ENCODE results near the gene RUNDC3A. TPM values are rescaled to one million over a fixed set of nuclear protein-coding genes. Genes with fewer than 3 reads are reported as not detected.

Gene RUNDC3A
- total RNA-seq, 1 experiment from 2014 or later, result 3.6 TPM

- no TSS peak for BruUV-seq (replicated peaks)
- intact Hi-C loops (cut with micrococcal nuclease; ENCODE audit: unreplicated experiment) (no loop called here), in situ Hi-C loops (cut with HindIII; ENCODE audit: low pct_unique_long_range_greater_than_20kb, low sequenced_read_pairs) (no loop called here)
- no peak overlapping the region for H3K27ac ChIP-seq (ENCODE audit: low read length)
- no peaks in the 10 kb centered on the region for H3K36me3 ChIP-seq (ENCODE audit: control insufficient read depth, insufficient read depth, low read length)
- ATAC-seq, result no peak
- no peaks in the 10 kb centered on the region; the same call in none of the 2 replicates for H3K4me1 ChIP-seq (ENCODE audit: control insufficient read depth, insufficient read depth, low read length)
- CTCF ChIA-PET, result interaction anchor here (0.6 kb wide), 1 partner anchor 10 kb away, joined by 5 read pairs; no protein-coding TSS in a partner anchor
- TF ChIP-seq POLR2AphosphoS5 (IDR thresholded peaks at IDR 0.05; ENCODE audit: low read depth, low read length), result no peak
- TF ChIP-seq TCF7L2 (IDR thresholded peaks at IDR 0.05; ENCODE audit: low read depth, low read length), result no peak
- TF ChIP-seq CTCF (IDR thresholded peaks at IDR 0.05), result no peak
- TF ChIP-seq REST (IDR thresholded peaks at IDR 0.05; ENCODE audit: insufficient read depth in 1 of 2, low read depth in 2 of 2, low read length in 1 of 2), result no peak
- no peak for TF ChIP-seq SIN3A (IDR thresholded peaks at IDR 0.05; ENCODE audit: borderline replicate concordance, insufficient read depth, low read depth, low read length)
- H3K4me3 ChIP-seq (ENCODE audit: low read depth in 2 of 2, low read length in 2 of 2), result no peak overlapping the region
- no peak for DNase-seq (ENCODE audit: low read depth, low spot score)
- POLR2A ChIA-PET, result no interaction called here
- H3K27me3 ChIP-seq (ENCODE audit: control insufficient read depth, insufficient read depth, low read length), result no peaks in the 10 kb centered on the region
- H3K9me3 ChIP-seq (ENCODE audit: control insufficient read depth, insufficient read depth, low read depth, low read length), result no peaks in the 10 kb centered on the region
Observed at GRCh38 chr17:44267165-44267455, 41.3 kb upstream of the RUNDC3A start.

GRCh38 chr17:44267818-44268490 is 40.4 kb upstream of the RUNDC3A start, which contains the start of gene SLC4A1:
Gene SLC4A1 (minus strand): TSS chr17:44268135. CDS start chr17:44262866, 5,269 bp downstream.
- H3K4me3 ChIP-seq (ENCODE audit: low read depth in 2 of 2, low read length in 2 of 2), result no peak within 1 kb of the TSS
- H3K27ac ChIP-seq (ENCODE audit: low read length), result no peak within 1 kb of the TSS
- CTCF ChIA-PET, result interaction anchor here (0.6 to 1.3 kb wide), 3 partner anchors 11 to 30 kb away, joined by 3 to 8 read pairs (median 7); no protein-coding TSS in a partner anchor
- ATAC-seq (no peak), DNase-seq (ENCODE audit: low read depth, low spot score) (no peak)
- no peaks in the 10 kb centered on the region for H3K9me3 ChIP-seq (ENCODE audit: control insufficient read depth, insufficient read depth, low read depth, low read length)
- no peaks in the 10 kb centered on the region for H3K27me3 ChIP-seq (ENCODE audit: control insufficient read depth, insufficient read depth, low read length)
- TF ChIP-seq SIN3A (IDR thresholded peaks at IDR 0.05; ENCODE audit: borderline replicate concordance, insufficient read depth, low read depth, low read length) (no peak), REST (IDR thresholded peaks at IDR 0.05; ENCODE audit: insufficient read depth in 1 of 2, low read depth in 2 of 2, low read length in 1 of 2) (no peak), POLR2AphosphoS5 (IDR thresholded peaks at IDR 0.05; ENCODE audit: low read depth, low read length) (no peak), TCF7L2 (IDR thresholded peaks at IDR 0.05; ENCODE audit: low read depth, low read length) (no peak), CTCF (IDR thresholded peaks at IDR 0.05) (no peak)
- no peaks in the 10 kb centered on the region for H3K36me3 ChIP-seq (ENCODE audit: control insufficient read depth, insufficient read depth, low read length)
- intact Hi-C loops (cut with micrococcal nuclease; ENCODE audit: unreplicated experiment), result no loop called here
- BruUV-seq (replicated peaks), result no TSS peak
- in situ Hi-C loops (cut with HindIII; ENCODE audit: low pct_unique_long_range_greater_than_20kb, low sequenced_read_pairs), result no loop called here
- POLR2A ChIA-PET, result no interaction called here
- no peaks in the 10 kb centered on the region; the same call in none of the 2 replicates for H3K4me1 ChIP-seq (ENCODE audit: control insufficient read depth, insufficient read depth, low read length)

Data from Panc1 (cell line).